D721Med (cell line): Measurements from ENCODE around the gene SARDH.

ENCODE experiments used
- DNase-seq: peaks from one replicate; pipeline ENCODE4 v3.0.0; 2011; ENCODE audit warnings: low spot score; ENCODE audit not compliant: insufficient read length
- FAIRE-seq: peaks from 2 replicates; lab custom pipeline; 2011; peaks lifted over from hg19 to GRCh38; lab: Jason Lieb, UNC
- TF ChIP-seq, protein P1 (sequence below): IDR thresholded peaks from 2 replicates; pipeline ENCODE4 v1.5.1; 2012; ENCODE audit warnings: mild to moderate bottlenecking, control low read depth; ENCODE audit not compliant: insufficient read depth; ENCODE audit errors: missing control alignments

Gene SARDH

GRCh38 chr9:133726401-133727276, 11.5 kb downstream of the SARDH start:
- TF ChIP-seq, protein P1, sequence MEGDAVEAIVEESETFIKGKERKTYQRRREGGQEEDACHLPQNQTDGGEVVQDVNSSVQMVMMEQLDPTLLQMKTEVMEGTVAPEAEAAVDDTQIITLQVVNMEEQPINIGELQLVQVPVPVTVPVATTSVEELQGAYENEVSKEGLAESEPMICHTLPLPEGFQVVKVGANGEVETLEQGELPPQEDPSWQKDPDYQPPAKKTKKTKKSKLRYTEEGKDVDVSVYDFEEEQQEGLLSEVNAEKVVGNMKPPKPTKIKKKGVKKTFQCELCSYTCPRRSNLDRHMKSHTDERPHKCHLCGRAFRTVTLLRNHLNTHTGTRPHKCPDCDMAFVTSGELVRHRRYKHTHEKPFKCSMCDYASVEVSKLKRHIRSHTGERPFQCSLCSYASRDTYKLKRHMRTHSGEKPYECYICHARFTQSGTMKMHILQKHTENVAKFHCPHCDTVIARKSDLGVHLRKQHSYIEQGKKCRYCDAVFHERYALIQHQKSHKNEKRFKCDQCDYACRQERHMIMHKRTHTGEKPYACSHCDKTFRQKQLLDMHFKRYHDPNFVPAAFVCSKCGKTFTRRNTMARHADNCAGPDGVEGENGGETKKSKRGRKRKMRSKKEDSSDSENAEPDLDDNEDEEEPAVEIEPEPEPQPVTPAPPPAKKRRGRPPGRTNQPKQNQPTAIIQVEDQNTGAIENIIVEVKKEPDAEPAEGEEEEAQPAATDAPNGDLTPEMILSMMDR, result peak; percentile 30
- no peak for FAIRE-seq
- peak; percentile 79 for DNase-seq

GRCh38 chr9:133725886-133726285, 12.3 kb downstream of the SARDH start:
- FAIRE-seq (no peak), DNase-seq (no peak)
- TF ChIP-seq, protein P1, result no peak

DNA sequence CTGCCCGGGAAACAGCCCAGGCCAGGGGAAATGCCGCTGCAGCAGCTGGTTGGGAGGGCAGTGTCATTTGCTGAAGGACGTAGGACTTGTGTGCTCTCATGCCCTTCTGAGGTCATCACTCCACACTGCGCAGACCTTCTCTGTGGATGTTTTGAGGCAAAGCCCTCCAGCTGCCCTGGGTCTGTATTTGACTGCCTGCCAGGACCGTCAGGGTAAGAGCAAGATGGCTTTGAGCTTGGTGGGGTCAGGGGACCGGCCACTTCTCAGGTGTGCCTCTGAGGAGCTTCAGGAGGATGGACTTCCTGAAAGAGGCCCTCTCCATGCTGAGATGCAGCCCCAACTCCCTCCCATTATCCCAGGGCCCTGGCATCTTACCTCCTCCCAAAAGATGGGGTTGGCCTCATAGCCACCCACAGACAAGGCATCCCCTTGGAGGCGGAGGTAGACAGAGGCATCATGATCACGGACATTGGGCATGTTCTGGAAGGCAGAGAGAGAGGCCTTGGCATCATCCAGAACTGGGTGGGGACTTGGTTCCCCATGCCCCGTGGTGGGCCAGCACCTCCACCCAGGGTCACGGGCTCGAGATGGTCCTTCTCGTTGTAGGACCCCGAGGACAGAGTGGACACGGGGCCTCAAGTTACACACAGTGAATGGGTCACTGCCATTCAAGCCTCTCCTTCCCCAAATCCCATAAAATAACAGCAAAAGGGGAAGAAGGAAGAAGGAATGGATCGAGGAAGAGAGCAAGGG, 19.4 kb downstream of the SARDH start:
- TF ChIP-seq, protein P1, result no peak
- DNase-seq (no peak), FAIRE-seq (no peak)

DNA sequence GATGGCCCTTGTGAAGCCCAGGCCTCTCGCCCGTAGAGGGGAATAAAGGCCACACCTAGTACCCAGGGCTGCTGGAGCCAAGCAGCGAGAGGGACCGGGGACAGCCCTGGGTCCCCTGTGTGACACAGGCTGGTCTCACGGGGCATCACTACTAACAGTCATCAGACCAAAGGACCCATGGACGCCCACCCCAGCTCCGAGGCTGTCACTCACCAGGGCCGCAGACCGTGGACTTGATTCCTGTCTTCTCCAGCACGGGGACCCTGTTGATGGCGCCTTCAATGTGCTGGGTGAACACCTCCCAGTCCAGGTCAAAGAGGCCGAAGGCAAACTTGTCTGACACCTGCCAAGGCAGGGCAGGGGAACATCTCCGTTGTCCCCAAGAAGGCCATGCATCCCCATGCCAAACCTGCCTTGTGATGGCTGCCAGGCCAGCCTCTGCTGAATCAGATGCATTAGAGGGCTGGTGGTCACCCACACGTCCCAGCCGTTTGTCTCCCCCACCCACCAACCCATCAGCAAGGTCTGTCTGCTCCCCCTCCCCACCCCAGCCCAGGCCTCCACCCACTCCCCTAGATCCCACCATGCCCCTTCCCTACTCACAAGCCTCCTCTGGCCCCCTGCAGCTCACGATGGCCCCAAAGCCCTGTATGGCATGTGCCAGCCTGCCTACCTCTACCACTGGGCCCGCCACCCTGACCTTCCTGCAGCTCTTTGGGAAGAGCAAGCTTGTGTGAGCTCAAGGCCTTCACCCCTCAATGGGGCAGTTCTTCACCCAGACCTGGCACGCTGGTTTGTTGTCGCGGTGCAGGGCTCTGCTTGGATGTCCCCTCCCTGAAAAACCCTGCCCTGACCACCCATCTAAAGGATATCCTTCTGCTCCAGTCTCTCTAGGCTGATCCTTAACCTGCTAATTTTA, 20.8 kb downstream of the SARDH start:
- TF ChIP-seq, protein P1, result no peak

GRCh38 chr9:133716564-133717112, 21.5 kb downstream of the SARDH start:
- TF ChIP-seq, protein P1, result no peak
- FAIRE-seq (no peak), DNase-seq (no peak)

More for the DNA sequence above, 20.8 kb downstream of the SARDH start:
- no peak for FAIRE-seq
- no peak for DNase-seq

GRCh38 chr9:133715866-133716563, 22.1 kb downstream of the SARDH start:
- TF ChIP-seq, protein P1, result peak; percentile 20
- FAIRE-seq (no peak), DNase-seq (no peak)
